CD4-positive, alpha-beta T cell treated with Interleukin-21 for 1 hour (primary cell): ENCODE results near the gene RPS16.

Experiments used
- DNase-seq: peaks from one replicate; pipeline ENCODE4 v3.0.0-alpha.2; 2020

Gene RPS16

DNA sequence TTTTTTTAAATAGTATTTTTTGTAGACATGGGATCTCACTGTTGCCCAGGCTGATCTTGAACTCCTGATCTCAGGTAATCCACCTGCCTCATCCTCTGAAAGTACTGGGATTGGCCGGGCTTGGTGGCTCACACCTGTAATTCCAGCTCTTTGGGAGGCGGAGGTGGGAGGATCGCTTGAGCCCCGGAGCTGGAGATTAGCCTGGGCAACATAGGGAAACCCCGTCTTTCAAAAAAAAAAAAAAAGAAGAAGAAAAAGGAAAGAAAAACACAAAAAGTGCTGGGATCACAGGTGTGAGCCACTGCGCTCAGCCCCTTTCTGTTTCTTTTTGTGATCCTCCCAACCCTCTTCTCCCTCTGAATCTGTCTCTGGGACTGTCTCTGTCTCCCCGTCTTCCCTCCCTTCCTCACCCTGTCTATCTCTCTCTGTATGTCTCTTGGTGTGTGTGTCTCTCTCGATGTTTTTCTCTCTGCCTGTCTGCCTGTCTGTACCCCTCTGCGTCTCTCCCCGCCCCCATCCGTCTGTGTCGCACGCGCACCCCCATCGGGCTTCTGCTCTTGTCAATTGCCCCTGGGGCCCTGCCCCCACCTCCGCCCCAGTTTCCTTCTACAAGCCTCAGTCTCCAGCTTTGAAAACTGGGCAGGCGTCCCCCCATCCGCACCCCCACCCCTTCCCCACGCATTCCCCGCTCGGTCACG, 29.6 kb downstream of the RPS16 start:
- peak; percentile 95 for DNase-seq

- peak; percentile 51 for DNase-seq
Observed at GRCh38 chr19:39405261-39405957, 30.3 kb downstream of the RPS16 start.

GRCh38 chr19:39403331-39404312, 32.1 kb downstream of the RPS16 start:
- DNase-seq: peak; percentile 99

GRCh38 chr19:39402346-39403300, 33.1 kb downstream of the RPS16 start:
- DNase-seq: peak; percentile 96

GRCh38 chr19:39401549-39402345, 34.0 kb downstream of the RPS16 start:
- DNase-seq: peak; percentile 93

GRCh38 chr19:39401070-39401548, 34.6 kb downstream of the RPS16 start:
- no peak for DNase-seq

DNA sequence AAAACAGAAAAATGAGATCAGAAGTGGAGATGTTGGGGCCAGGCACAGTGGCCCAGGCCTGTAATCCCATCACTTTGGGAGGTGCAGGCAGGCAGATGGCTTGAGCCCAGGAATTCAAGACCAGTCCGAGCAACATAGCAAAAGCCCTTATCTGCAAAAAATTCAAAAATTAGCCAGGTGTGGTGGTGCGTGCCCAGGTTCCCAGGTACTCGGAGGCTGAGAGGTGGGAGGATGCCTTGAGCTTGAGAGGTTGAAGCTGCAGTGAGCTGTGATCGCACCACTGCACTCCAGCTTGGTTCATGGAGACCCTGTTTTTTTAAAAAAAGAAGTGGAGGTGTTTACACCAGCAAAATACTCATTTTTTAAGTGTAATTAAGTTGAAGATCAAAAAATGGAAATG, 35.7 kb downstream of the RPS16 start:
- no peak for DNase-seq

GRCh38 chr19:39399668-39400050, 36.1 kb downstream of the RPS16 start:
- DNase-seq: no peak

- peak; percentile 74 for DNase-seq
Observed at GRCh38 chr19:39398297-39398864, 37.4 kb downstream of the RPS16 start.

DNA sequence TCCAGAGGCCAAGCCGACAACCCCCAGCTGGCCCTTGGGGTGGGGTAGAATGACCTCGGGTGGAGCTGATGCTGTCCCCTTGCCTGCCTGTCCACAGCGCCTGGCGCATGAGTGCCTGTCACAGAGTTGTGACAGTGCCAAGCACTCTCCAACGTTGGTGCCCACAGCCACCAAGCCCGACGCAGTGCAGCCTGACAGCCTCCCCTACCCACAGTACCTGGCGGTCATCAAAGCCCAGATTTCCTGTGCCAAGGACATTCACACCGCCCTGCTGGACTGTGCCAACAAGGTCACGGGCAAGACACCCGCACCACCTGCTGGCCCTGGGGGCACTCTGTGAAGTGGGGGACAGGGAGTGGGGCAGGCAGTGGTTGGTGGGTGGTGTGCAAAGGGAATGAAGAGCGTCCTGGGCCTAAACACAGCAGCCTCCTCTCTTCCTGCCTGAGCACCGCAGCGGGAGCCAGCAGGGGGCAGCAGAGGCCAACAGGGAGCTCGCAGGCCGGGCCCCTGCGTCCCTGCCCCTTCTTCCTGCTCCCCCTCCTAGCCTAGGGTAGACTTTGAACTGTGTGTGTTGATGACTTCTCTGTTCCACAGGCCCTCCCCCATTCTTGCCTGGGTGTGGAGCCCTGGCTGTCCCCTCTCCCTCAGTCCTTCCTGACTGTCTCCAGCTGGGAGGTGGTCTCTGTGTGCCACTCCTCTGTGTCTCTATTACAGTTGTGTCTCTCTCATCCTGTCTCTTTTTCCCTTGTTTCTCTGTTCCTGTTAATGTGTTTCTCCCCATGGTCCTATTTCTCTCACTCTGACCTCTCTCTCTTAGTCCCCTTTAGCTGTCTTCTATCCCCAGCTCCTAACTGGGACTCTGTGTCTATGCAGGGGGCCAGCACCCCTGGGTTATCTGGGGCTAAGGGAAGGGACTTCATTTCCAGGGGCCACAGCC, 38.1 kb downstream of the RPS16 start:
- peak; percentile 94 for DNase-seq

- DNase-seq: peak; percentile 99
Observed at GRCh38 chr19:39390751-39391437, 44.9 kb downstream of the RPS16 start, which contains the start of the genes MED29 and PAF1. TSS of gene MED29 (plus strand) at chr19:39391378. CDS start at chr19:39391423, 45 bp downstream. TSS of gene PAF1 (minus strand) at chr19:39391106. CDS start at chr19:39390864, 242 bp downstream.

DNA sequence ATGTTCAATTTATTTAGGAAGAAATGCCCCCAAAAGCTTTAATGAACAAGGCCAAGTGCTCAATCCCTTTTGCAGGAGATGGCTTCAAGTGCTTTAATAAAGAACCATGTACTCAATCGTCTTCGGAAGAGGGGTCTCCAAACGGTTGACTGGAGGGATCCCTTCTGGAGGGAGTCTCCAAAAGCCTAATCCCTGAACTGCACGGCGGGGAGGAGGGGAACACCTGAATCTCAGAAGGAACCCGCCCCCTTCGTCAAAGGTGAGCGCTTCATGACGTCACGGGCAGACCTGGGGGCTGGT, 45.3 kb downstream of the RPS16 start:
- peak; percentile 89 for DNase-seq

DNA sequence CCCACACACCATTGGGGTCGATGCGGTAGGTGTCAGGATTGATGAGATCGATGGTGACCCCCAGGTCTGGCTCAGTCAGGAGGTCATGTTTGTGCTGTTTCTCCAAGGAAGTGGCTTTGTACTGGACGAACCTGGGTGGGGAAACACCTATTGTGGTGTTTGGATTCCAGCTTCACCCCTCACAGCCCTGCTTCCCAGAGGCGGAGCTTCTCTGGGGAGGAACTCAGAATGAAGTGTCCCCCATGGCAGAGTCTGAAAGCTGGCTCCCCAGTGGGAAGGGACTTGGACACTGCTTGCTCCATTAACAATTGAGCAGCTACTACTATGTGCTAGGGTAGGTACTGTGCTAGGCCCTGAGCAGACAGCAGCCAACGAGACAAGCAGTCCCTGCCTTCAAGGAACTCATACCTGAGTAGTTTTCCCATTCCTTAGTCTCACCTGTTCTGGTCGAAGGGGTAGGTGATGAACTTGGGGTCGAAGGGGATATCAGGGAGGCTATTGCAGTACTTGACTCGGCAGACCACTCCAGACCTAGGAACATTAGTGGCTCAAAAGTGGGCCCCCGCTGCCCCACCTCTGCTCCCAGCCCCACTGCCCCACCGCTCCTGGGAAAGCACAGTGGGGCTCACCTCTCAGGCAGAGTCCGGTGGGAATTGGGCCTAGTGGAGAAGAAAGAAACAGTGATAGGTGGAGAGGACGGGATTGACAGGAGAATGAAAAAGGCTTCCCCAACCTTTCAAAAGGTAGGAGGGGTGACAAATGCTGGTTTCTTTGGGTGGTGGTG, 45.9 kb downstream of the RPS16 start:
- no peak for DNase-seq

DNA sequence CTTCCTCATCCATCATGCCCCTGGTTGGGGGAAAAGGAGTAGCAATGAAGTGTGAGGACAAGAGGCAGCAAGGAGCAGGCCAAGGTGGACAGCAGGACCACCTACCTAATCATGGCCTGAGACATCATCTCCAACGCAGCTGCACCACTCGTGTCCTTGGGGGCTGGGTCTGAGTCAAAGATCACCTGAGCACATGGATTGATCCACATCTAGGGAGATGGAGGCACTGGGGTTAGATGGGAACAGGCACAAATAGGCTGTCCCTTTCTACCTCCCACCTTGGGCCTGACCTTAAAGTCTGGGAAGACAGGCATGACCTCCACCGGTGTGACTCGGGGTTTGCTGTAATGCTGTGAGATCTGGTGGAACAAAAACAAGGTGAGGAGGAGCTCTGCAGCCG, 47.1 kb downstream of the RPS16 start:
- no peak for DNase-seq

GRCh38 chr19:39386557-39386956, 49.2 kb downstream of the RPS16 start:
- no peak for DNase-seq

- no peak for DNase-seq
Observed at GRCh38 chr19:39385629-39386411, 49.9 kb downstream of the RPS16 start.
